ENCODE measurements around the gene MDFIC. TPM values are rescaled to one million over a fixed set of nuclear protein-coding genes. Genes with fewer than 3 reads are reported as not detected.

The MDFIC gene
- polyA plus RNA-seq, 1 donor (not counting 4 experiments of a cell fraction or from before 2014, with no cell fraction given): 8.5 TPM

DNA sequence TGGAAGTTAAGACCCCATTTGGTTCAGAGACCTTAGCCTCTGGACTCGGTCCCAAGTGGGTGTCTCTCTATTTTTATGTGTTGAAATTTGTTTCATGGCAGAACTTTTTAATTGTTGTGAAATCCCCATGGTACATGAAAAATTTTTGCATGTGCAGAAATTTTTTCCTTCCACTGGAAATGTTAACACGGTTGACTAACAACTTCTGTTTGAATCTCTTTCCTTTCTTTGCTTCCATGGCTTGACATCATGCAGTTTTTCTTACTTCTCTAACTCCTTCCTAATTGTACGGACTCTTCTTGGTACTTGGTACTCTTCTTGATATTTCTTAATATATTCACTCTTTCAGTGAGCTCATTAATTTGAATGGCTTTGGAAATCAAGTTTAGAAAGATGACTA is 18.3 kb downstream of the MDFIC start:
- Histone ChIP-seq H3K79me2 (ENCODE audit: control insufficient read depth, insufficient read depth, low read length) (no peaks in the 10 kb centered on the region), H3K9me1 (ENCODE audit: control insufficient read depth, extremely low read depth, insufficient read depth, low read length) (no peaks in the 10 kb centered on the region), H3K4me1 (ENCODE audit: control insufficient read depth, extremely low read depth, insufficient read depth, low read length) (no peaks in the 10 kb centered on the region), H3K27ac (ENCODE audit: control insufficient read depth, insufficient read depth, low read length) (no peak overlapping the region), H3K9me3 (ENCODE audit: control insufficient read depth, low read depth, low read length) (no peaks in the 10 kb centered on the region), H4K20me1 (ENCODE audit: control insufficient read depth, extremely low read depth, insufficient read depth, low read length) (no peaks in the 10 kb centered on the region), H3K36me3 (ENCODE audit: control insufficient read depth in 2 of 2, extremely low read depth in 1 of 2, insufficient read depth in 2 of 2, low read length in 2 of 2) (no peaks in the 10 kb centered on the region), H2AFZ (ENCODE audit: control insufficient read depth, low read length) (no peak overlapping the region), H3K27me3 (ENCODE audit: control insufficient read depth, extremely low read depth, insufficient read depth, low read length) (no peaks in the 10 kb centered on the region), H3K4me3 (ENCODE audit: control insufficient read depth in 2 of 3, extremely low read depth in 1 of 3, insufficient read depth in 2 of 3, low read depth in 1 of 3, low read length in 3 of 3) (no peak overlapping the region), H3K9ac (ENCODE audit: control insufficient read depth, extremely low read depth, insufficient read depth, low read length) (no peak overlapping the region), H3K4me2 (ENCODE audit: control insufficient read depth, extremely low read depth, insufficient read depth, low read depth, low read length) (no peak overlapping the region)
- no peak for DNase-seq (ENCODE audit: low read depth, low spot score)
- TF ChIP-seq, protein P1, sequence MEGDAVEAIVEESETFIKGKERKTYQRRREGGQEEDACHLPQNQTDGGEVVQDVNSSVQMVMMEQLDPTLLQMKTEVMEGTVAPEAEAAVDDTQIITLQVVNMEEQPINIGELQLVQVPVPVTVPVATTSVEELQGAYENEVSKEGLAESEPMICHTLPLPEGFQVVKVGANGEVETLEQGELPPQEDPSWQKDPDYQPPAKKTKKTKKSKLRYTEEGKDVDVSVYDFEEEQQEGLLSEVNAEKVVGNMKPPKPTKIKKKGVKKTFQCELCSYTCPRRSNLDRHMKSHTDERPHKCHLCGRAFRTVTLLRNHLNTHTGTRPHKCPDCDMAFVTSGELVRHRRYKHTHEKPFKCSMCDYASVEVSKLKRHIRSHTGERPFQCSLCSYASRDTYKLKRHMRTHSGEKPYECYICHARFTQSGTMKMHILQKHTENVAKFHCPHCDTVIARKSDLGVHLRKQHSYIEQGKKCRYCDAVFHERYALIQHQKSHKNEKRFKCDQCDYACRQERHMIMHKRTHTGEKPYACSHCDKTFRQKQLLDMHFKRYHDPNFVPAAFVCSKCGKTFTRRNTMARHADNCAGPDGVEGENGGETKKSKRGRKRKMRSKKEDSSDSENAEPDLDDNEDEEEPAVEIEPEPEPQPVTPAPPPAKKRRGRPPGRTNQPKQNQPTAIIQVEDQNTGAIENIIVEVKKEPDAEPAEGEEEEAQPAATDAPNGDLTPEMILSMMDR (optimal IDR thresholded peaks at IDR 0.05 in 1 of 3, IDR thresholded peaks at IDR 0.05 in 1 of 3, conservative IDR thresholded peaks at IDR 0.05 in 1 of 3; ENCODE audit: extremely low read depth in 1 of 3, insufficient read depth in 2 of 3, low read length in 3 of 3): no peak
- no peak for TF ChIP-seq EZH2 (IDR thresholded peaks at IDR 0.05; ENCODE audit: low read length)
- FAIRE-seq: no peak
- dilution Hi-C loops (cut with MboI; ENCODE audit: extremely low pct_ligation_motif_present, low sequenced_read_pairs): no loop called here

DNA sequence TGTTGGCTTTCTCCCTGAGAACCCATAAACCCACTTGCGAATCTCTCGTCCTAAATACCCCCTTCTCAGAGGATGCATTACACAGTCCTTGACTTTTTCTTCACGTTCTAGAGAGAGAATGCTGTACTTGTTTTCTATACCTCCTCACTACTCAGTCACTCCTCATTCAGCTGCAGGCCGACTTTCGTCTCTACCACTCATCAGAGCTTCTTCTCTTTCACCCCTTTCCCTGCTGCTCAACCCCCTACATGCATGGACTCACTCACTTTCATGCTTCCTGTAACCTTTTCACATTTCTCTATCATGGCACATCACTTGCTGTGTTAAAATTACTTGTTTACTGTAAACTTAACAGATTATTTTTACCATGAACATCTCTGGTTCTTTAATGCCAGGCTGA is 19.8 kb downstream of the MDFIC start:
- dilution Hi-C loops (cut with MboI; ENCODE audit: extremely low pct_ligation_motif_present, low sequenced_read_pairs): no loop called here
- Histone ChIP-seq H2AFZ (ENCODE audit: control insufficient read depth, low read length) (no peak overlapping the region), H3K4me2 (ENCODE audit: control insufficient read depth, extremely low read depth, insufficient read depth, low read depth, low read length) (no peak overlapping the region), H3K4me1 (ENCODE audit: control insufficient read depth, extremely low read depth, insufficient read depth, low read length) (no peaks in the 10 kb centered on the region), H3K9me1 (ENCODE audit: control insufficient read depth, extremely low read depth, insufficient read depth, low read length) (no peaks in the 10 kb centered on the region), H3K9ac (ENCODE audit: control insufficient read depth, extremely low read depth, insufficient read depth, low read length) (no peak overlapping the region), H3K79me2 (ENCODE audit: control insufficient read depth, insufficient read depth, low read length) (no peaks in the 10 kb centered on the region), H4K20me1 (ENCODE audit: control insufficient read depth, extremely low read depth, insufficient read depth, low read length) (no peaks in the 10 kb centered on the region), H3K27ac (ENCODE audit: control insufficient read depth, insufficient read depth, low read length) (no peak overlapping the region), H3K27me3 (ENCODE audit: control insufficient read depth, extremely low read depth, insufficient read depth, low read length) (no peaks in the 10 kb centered on the region), H3K9me3 (ENCODE audit: control insufficient read depth, low read depth, low read length) (no peaks in the 10 kb centered on the region), H3K36me3 (ENCODE audit: control insufficient read depth in 2 of 2, extremely low read depth in 1 of 2, insufficient read depth in 2 of 2, low read length in 2 of 2) (no peaks in the 10 kb centered on the region), H3K4me3 (ENCODE audit: control insufficient read depth in 2 of 3, extremely low read depth in 1 of 3, insufficient read depth in 2 of 3, low read depth in 1 of 3, low read length in 3 of 3) (no peak overlapping the region)
- TF ChIP-seq EZH2 (IDR thresholded peaks at IDR 0.05; ENCODE audit: low read length): no peak
- TF ChIP-seq, protein P1 (optimal IDR thresholded peaks at IDR 0.05 in 1 of 3, IDR thresholded peaks at IDR 0.05 in 1 of 3, conservative IDR thresholded peaks at IDR 0.05 in 1 of 3; ENCODE audit: extremely low read depth in 1 of 3, insufficient read depth in 2 of 3, low read length in 3 of 3): no peak
- no peak for FAIRE-seq
- DNase-seq (ENCODE audit: low read depth, low spot score): no peak

Measured in keratinocyte (primary cell).